GM12875 (cell line): ENCODE results near the gene FOXP2.

Experiments used
- H3K4me3 ChIP-seq: one replicate; pipeline ENCODE4 v1.5.1; 2011; ENCODE audit warnings: low read depth, low read length, control low read depth
- TF ChIP-seq, protein P1 (sequence below): IDR thresholded peaks from 2 replicates; pipeline ENCODE4 v1.5.1; 2011; ENCODE audit warnings: low read depth, mild to moderate bottlenecking, control low read depth, inconsistent platforms, low read length, moderate library complexity, borderline replicate concordance; ENCODE audit not compliant: insufficient read depth

The FOXP2 gene

DNA sequence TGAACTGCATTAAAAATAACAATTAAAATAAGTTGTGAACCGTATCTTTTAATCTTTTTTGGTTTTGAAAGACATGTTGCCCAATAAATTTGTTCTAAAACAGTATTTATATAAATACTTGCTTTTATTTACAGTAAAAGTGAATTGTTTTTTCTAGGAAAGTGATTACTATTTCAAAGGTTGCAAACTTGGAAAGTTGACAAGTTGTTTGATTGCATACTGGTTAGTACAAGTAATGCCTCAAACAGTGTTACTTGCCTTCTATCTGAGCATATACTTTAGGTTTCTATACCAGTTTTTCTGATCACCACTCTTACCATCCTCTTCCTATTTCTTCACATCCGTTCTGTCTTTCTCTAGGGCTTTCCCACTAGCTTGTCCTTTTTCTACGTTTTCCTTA, 212.6 kb downstream of the FOXP2 start:
- no peak overlapping the region for H3K4me3 ChIP-seq
- TF ChIP-seq, protein P1, sequence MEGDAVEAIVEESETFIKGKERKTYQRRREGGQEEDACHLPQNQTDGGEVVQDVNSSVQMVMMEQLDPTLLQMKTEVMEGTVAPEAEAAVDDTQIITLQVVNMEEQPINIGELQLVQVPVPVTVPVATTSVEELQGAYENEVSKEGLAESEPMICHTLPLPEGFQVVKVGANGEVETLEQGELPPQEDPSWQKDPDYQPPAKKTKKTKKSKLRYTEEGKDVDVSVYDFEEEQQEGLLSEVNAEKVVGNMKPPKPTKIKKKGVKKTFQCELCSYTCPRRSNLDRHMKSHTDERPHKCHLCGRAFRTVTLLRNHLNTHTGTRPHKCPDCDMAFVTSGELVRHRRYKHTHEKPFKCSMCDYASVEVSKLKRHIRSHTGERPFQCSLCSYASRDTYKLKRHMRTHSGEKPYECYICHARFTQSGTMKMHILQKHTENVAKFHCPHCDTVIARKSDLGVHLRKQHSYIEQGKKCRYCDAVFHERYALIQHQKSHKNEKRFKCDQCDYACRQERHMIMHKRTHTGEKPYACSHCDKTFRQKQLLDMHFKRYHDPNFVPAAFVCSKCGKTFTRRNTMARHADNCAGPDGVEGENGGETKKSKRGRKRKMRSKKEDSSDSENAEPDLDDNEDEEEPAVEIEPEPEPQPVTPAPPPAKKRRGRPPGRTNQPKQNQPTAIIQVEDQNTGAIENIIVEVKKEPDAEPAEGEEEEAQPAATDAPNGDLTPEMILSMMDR: no peak

DNA sequence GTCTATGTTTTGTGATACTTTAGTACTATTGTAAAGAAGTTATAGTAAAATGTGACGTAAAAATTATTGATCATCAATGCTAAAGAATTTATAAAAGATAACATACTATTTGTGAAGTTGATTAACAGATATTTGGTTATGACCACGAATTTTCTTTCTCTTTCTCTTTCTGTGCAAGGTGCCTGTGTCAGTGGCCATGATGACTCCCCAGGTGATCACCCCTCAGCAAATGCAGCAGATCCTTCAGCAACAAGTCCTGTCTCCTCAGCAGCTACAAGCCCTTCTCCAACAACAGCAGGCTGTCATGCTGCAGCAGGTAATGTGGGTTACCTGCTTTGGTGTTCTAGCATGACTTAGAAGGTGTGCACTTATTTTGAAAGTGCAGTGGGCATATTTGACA, 213.7 kb downstream of the FOXP2 start:
- no peak overlapping the region for H3K4me3 ChIP-seq
- TF ChIP-seq, protein P1: no peak

DNA sequence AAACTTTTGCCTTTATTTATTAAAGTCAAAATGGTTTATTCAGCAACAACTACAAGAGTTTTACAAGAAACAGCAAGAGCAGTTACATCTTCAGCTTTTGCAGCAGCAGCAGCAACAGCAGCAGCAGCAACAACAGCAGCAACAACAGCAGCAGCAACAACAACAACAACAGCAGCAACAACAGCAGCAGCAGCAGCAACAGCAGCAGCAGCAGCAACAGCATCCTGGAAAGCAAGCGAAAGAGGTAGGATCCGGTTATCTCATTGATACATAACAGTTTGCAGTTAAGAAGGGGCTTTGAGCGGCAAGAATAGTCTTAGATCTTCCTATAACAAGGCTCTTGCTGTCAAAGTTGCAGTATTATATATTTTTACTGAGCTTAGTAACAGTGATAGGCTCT, 215.1 kb downstream of the FOXP2 start:
- TF ChIP-seq, protein P1: no peak
- no peak overlapping the region for H3K4me3 ChIP-seq

DNA sequence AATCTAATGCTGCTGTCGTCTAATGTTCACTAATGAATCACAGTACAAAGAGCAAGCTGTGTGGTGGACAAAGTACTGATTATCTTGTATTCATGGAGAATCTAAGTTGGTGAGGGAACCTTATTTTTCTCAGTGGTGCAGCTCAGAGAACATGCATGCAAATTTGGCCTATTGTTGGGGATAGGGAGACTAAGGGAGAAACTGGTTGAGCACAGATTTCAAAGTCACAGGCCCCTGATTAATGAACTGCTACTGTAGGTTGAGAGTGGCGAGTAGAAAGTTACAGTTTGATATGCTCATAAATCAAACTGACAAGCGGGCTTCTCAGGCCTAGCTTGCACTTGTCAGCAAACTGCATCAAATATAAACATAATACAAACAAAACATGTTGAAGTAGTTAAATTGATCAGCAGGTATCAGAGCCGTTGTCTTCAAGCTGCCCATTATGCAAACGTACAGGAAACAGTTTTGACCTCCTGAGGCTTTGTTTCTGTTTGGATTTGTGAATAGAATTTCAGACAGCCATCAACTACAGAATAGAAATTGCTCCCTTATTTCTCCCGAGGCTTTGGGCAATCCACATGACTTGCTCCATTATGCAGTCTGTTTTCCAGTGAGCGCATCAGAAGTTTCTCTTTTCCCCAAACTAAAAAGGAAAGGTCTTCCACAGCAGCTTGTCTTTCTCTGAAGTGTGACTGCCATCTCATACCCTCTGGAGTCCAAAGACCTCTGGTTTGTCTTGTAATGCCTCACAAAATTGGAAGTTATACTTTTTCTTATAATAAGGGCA, 215.8 kb downstream of the FOXP2 start:
- no peak overlapping the region for H3K4me3 ChIP-seq
- TF ChIP-seq, protein P1: no peak

DNA sequence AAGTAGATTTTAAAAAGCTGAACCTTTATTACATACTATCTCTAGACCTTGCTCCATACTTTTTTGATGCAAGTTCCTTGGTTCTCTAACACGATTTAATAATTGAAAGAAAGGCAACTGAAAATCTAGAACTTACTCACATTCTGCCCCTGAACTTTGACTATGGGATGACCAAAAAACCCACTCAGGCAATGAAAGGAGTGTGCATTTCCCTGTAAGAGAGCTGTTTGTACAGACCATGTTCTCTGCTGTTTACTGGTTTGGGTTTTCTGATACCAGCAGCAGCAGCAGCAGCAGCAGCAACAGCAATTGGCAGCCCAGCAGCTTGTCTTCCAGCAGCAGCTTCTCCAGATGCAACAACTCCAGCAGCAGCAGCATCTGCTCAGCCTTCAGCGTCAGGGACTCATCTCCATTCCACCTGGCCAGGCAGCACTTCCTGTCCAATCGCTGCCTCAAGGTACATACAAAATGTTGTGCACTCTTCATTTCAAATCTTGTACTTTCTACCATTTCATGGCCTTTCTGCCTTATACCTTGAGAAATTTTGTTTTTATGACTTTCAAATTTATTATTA, 216.7 kb downstream of the FOXP2 start:
- TF ChIP-seq, protein P1: no peak
- no peak overlapping the region for H3K4me3 ChIP-seq

DNA sequence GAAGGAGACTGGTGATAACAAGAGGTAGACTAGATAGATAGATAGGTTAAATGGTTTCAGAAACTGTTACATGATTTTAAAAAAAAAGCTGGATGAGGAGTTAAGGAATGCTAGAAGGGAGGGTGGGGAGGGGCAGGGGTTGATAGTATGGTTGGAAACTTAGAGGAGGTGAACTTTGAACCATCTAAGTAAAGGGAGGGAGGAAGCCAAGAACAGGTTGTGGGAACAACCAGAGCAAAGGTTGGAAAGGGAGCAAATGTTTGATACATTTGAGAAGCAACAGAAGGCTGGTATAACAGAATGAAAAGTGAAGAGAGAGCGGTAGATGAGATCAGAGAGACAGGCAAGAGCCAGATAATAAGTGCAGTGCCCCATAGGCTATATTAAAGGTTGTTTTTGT, 224.8 kb downstream of the FOXP2 start:
- H3K4me3 ChIP-seq: no peak overlapping the region

DNA sequence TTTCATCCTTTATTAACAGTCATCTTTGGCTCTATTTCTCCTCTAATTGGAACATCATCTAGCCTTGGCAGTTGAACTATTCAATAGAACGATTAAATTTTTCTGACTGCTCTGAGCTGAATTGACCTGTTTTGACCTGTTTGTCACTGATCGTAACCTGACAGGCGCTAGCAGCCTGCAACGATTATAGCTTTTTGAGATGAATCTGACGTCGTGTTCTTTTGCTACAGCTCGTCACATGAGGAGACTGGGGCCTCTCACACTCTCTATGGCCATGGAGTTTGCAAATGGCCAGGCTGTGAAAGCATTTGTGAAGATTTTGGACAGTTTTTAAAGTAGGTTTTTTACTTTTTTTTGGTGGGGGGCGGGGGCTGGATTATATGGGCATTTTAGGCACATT, 229.8 kb downstream of the FOXP2 start:
- TF ChIP-seq, protein P1: no peak
- no peak overlapping the region for H3K4me3 ChIP-seq

More for the DNA sequence above, 224.8 kb downstream of the FOXP2 start:
- TF ChIP-seq, protein P1: no peak
